GM12878 (cell line): Measurements from ENCODE around the gene SLC12A3. TPM values are rescaled to one million over a fixed set of nuclear protein-coding genes. Genes with fewer than 3 reads are reported as not detected.

ENCODE experiments used
- ATAC-seq: fragments of 200-7000 bp; cut with Tn5 transposase; 3 replicates; pipeline ENCODE4 v1.9.1; 2020; ENCODE audit warnings: mild to moderate bottlenecking, moderate library complexity
- BruUV-seq: library from RNA; stranded (reverse); fragments of 400-500 nt; replicated peaks from 2 replicates; lab custom pipeline; 2021; lab: Mats Ljungman, UMichigan
- CTCF ChIA-PET: fragments of 300-600 bp; sonication (Branson Sonifier 250); formaldehyde crosslinking; extraction: SDS; loops from one replicate; lab custom pipeline; 2021; ENCODE audit warnings: inconsistent platforms; lab: Yijun Ruan, JAX
- POLR2A ChIA-PET: fragments of 350-600 bp; formaldehyde crosslinking; extraction: SDS; loops from one replicate; lab custom pipeline; 2021; ENCODE audit warnings: inconsistent platforms; lab: Charles Lee
- RAD21 ChIA-PET: fragments of 300-600 bp; sonication (Branson Sonifier 250); formaldehyde crosslinking; loops from one replicate; lab custom pipeline; 2023; ENCODE audit warnings: antibody characterized with exemption; ENCODE audit not compliant: unreplicated experiment; lab: Charles Lee
- SMC1A ChIA-PET: fragments of 300-600 bp; sonication (Branson Sonifier 250); formaldehyde crosslinking; loops from one replicate; lab custom pipeline; 2023; ENCODE audit not compliant: unreplicated experiment, uncharacterized antibody; lab: Charles Lee
- DNase-seq: peaks from one replicate; pipeline ENCODE4 v3.0.0-alpha.2; 2011; ENCODE audit warnings: low read depth, low spot score
- FAIRE-seq: peaks from 3 replicates; lab custom pipeline; 2011; peaks lifted over from hg19 to GRCh38; lab: Jason Lieb, UNC
- H2AFZ ChIP-seq: 2 replicates; pipeline ENCODE4 v1.6.0; 2011; ENCODE audit warnings: low read depth, low read length, control low read depth; ENCODE audit not compliant: control insufficient read depth
- H3K27ac ChIP-seq: 2 replicates; pipeline ENCODE4 v1.5.1; 2011; ENCODE audit warnings: control low read depth; ENCODE audit not compliant: control insufficient read depth, insufficient read depth
- H3K27me3 ChIP-seq, 2 experiments: replicated peaks in 1 of 2; 2 replicates each; pipeline versions ENCODE4 v1.6.0 to v1.6.1; 2011; ENCODE audit warnings: low read length in 1 of 2; ENCODE audit not compliant: control insufficient read depth in 2 of 2, insufficient read depth in 2 of 2
- H3K36me3 ChIP-seq, 2 experiments: 2 replicates each; pipeline ENCODE4 v1.5.1; 2011; ENCODE audit warnings: low read length in 1 of 2; ENCODE audit not compliant: control insufficient read depth in 2 of 2, insufficient read depth in 2 of 2
- H3K4me1 ChIP-seq: 2 replicates; pipeline ENCODE4 v1.6.1; 2011; ENCODE audit warnings: mild to moderate bottlenecking, low read length, moderate library complexity, mixed read lengths; ENCODE audit not compliant: control insufficient read depth, insufficient read depth
- H3K4me2 ChIP-seq: 2 replicates; pipeline ENCODE4 v1.6.0; 2011; ENCODE audit warnings: control low read depth; ENCODE audit not compliant: control insufficient read depth, insufficient read depth
- H3K4me3 ChIP-seq: fragments of 200-600 bp; sonication (generic); 2 replicates; pipeline ENCODE4 v1.5.1; 2016
- H3K79me2 ChIP-seq: 2 replicates; pipeline ENCODE4 v1.6.0; 2011; ENCODE audit warnings: low read length; ENCODE audit not compliant: control insufficient read depth, insufficient read depth
- H3K9ac ChIP-seq: 2 replicates; pipeline ENCODE4 v1.8.0; 2011; ENCODE audit warnings: low read length, control low read depth, mixed read lengths; ENCODE audit not compliant: control insufficient read depth, insufficient read depth
- H3K9me3 ChIP-seq: replicated peaks from 3 replicates; pipeline ENCODE4 v1.5.1; 2011; ENCODE audit warnings: mild to moderate bottlenecking, low read length; ENCODE audit not compliant: control insufficient read depth, insufficient read depth
- H4K20me1 ChIP-seq: 2 replicates; pipeline ENCODE4 v1.6.0; 2011; ENCODE audit not compliant: control insufficient read depth, insufficient read depth
- BCL11A ChIP-seq: IDR thresholded peaks from 2 replicates; pipeline ENCODE4 v1.6.1; 2011; ENCODE audit warnings: low read depth, low read length
- BCLAF1 ChIP-seq: fragments of 450-650 bp; IDR thresholded peaks from 2 replicates; pipeline ENCODE4 v1.6.1; 2017; ENCODE audit warnings: antibody characterized with exemption, mild to moderate bottlenecking, moderate library complexity
- CBX3 ChIP-seq: fragments of 200-600 bp; sonication (generic); IDR thresholded peaks from 2 replicates; pipeline ENCODE4 v1.6.1; 2016; ENCODE audit warnings: low read depth, borderline replicate concordance
- CEBPB ChIP-seq, 2 experiments: fragments of 150-350 bp in 1 of 2; IDR thresholded peaks; 2 replicates each; pipeline ENCODE4 v1.6.1; 2012 to 2014; ENCODE audit warnings: low read depth in 2 of 2, low read length in 2 of 2, borderline replicate concordance in 1 of 2, inconsistent platforms in 1 of 2
- CHD4 ChIP-seq: fragments of 200-600 bp; sonication (generic); IDR thresholded peaks from 2 replicates; pipeline ENCODE4 v1.6.1; 2016; ENCODE audit warnings: mild to moderate bottlenecking
- EGR1 ChIP-seq, 2 experiments: IDR thresholded peaks; 1 replicate in 1 of 2; 2 replicates in 1 of 2; pipeline ENCODE4 v1.6.1; 2011 to 2012; ENCODE audit warnings: low read depth in 2 of 2, low read length in 2 of 2, borderline replicate concordance in 1 of 2, mild to moderate bottlenecking in 1 of 2, moderate library complexity in 1 of 2
- EP300 ChIP-seq, 2 experiments: fragments of 150-350 bp in 1 of 2; IDR thresholded peaks; 2 replicates each; pipeline ENCODE4 v1.6.1; 2011 to 2012; ENCODE audit warnings: low read depth in 2 of 2, low read length in 2 of 2, borderline replicate concordance in 1 of 2, improper control_type of control experiment in 1 of 2, inconsistent platforms in 1 of 2; ENCODE audit not compliant: control insufficient read depth in 1 of 2
- ETV6 ChIP-seq, 2 experiments: fragments of 450-650 bp in 1 of 2; IDR thresholded peaks in 1 of 2; conservative IDR thresholded peaks in 1 of 2; 2 replicates each; pipeline ENCODE4 v1.6.1; 2014; ENCODE audit warnings: antibody characterized with exemption in 1 of 2, borderline replicate concordance in 1 of 2, low read depth in 1 of 2, mild to moderate bottlenecking in 1 of 2, moderate library complexity in 1 of 2
- MXI1 ChIP-seq: fragments of 150-350 bp; IDR thresholded peaks from 2 replicates; pipeline ENCODE4 v1.6.1; 2011; ENCODE audit warnings: low read depth, mild to moderate bottlenecking, inconsistent platforms, low read length, improper control_type of control experiment
- NKRF ChIP-seq: fragments of 450-650 bp; conservative IDR thresholded peaks from 2 replicates; pipeline ENCODE4 v1.6.1; 2017; ENCODE audit warnings: mild to moderate bottlenecking, moderate library complexity
- POLR2AphosphoS2 ChIP-seq: IDR thresholded peaks from 2 replicates; pipeline ENCODE4 v1.6.1; 2011; ENCODE audit warnings: low read depth, mild to moderate bottlenecking, low read length, improper control_type of control experiment, moderate library complexity
- RFX5 ChIP-seq: IDR thresholded peaks from 2 replicates; pipeline ENCODE4 v1.6.1; 2011; ENCODE audit warnings: low read depth, low read length, improper control_type of control experiment
- SIX5 ChIP-seq: IDR thresholded peaks from 2 replicates; pipeline ENCODE4 v1.6.1; 2011; ENCODE audit warnings: mild to moderate bottlenecking, low read depth, low read length, moderate library complexity; ENCODE audit not compliant: severe bottlenecking
- SMAD1 ChIP-seq: fragments of 450-650 bp; IDR thresholded peaks from 2 replicates; pipeline ENCODE4 v1.6.1; 2018; ENCODE audit warnings: mild to moderate bottlenecking, low read depth; ENCODE audit not compliant: partially characterized antibody
- TARDBP ChIP-seq: IDR thresholded peaks from 2 replicates; pipeline ENCODE4 v1.6.1; 2016; ENCODE audit warnings: borderline replicate concordance
- TCF12 ChIP-seq: IDR thresholded peaks from 2 replicates; pipeline ENCODE4 v1.6.1; 2011; ENCODE audit warnings: low read depth, mild to moderate bottlenecking, low read length
- USF1 ChIP-seq: IDR thresholded peaks from 2 replicates; pipeline ENCODE4 v1.6.1; 2011; ENCODE audit warnings: borderline replicate concordance, low read depth, mild to moderate bottlenecking, moderate library complexity, mixed read lengths, low read length; ENCODE audit not compliant: insufficient read depth; ENCODE audit errors: extremely low read length
- YBX1 ChIP-seq: fragments of 450-650 bp; IDR thresholded peaks from 2 replicates; pipeline ENCODE4 v1.6.1; 2016; ENCODE audit warnings: antibody characterized with exemption
- WGBS: methylation state at CpG from one replicate; pipeline ENCODE4 v1.1.6; 2016; ENCODE audit warnings: low lambda C conversion rate; ENCODE audit not compliant: insufficient replicate concordance, insufficient coverage; ENCODE audit errors: missing lambda C conversion rate; 5-methylcytosine and 5-hydroxymethylcytosine counted together
- in situ Hi-C: fragments of 300-500 bp; cut with MboI; formaldehyde crosslinking; loops from 9 replicates; pipeline ENCODE4 v1.14.3; 2018; ENCODE audit warnings: mixed read lengths
- intact Hi-C: fragments of 100-400 bp; cut with micrococcal nuclease; formaldehyde crosslinking; loops from one replicate; pipeline ENCODE4 v1.14.2; 2022; ENCODE audit not compliant: unreplicated experiment
- polyA plus RNA-seq, 11 experiments: library from polyadenylated mRNA; depleted of rRNA in 4 of 11; unstranded in 6 of 11; stranded (reverse) in 5 of 11; fragments of >200 nt; fragmentation: Nextera tagmentation in 4 of 11; fragmentation: Illumina TruSeq in 1 of 11; extraction: Ambion mirVana in 4 of 11; extraction: Trizol in 1 of 11; gene quantifications; 1 replicate in 1 of 11; 2 replicates in 10 of 11; pipeline versions ENCODE4 v1.2.1 to v1.2.3, GENCODE V29; 2011 to 2016; ENCODE audit warnings: inconsistent platforms in 2 of 11, missing spikeins in 2 of 11, low read depth in 1 of 11
- total RNA-seq, 4 experiments: library from RNA; depleted of rRNA in 3 of 4; stranded (reverse); fragments of >200 nt in 3 of 4; fragmentation: Illumina TruSeq in 1 of 4; extraction: Trizol in 1 of 4; gene quantifications; 2 replicates each; pipeline versions ENCODE4 v1.2.1 to v1.2.3, GENCODE V29; 2013 to 2021

SLC12A3 gene
- total and polyA plus RNA-seq, 10 of the 15 experiments (the other 5 are each of a cell fraction or from before 2014, with no cell fraction given): 0.05 to 6.3 (median 3.1) TPM

- H3K4me1 ChIP-seq: no peaks in the 10 kb centered on the region
- no TSS peak for BruUV-seq
- DNase-seq (no peak), ATAC-seq (no peak), FAIRE-seq (no peak)
- H3K36me3 ChIP-seq: peaks cover 10 to 14% of the 10 kb centered on the region in 2 experiments; a peak in 3 of 4 replicates
- H3K4me3 ChIP-seq: no peak overlapping the region
- no peak overlapping the region for H3K4me2 ChIP-seq
- H3K27me3 ChIP-seq: no peaks in the 10 kb centered on the region
- RAD21 ChIA-PET: no interaction called here
- SMC1A ChIA-PET: interaction anchor here (1.0 to 2.4 kb wide), 4 partner anchors 8 to 257 kb away, joined by 3 to 10 read pairs (median 4); no protein-coding TSS in a partner anchor
- H3K79me2 ChIP-seq: no peaks in the 10 kb centered on the region
- no peak overlapping the region for H3K27ac ChIP-seq
- no peaks in the 10 kb centered on the region for H3K9me3 ChIP-seq
- H3K9ac ChIP-seq: no peak overlapping the region
- WGBS: 94% methylated on average over 9 of the region's 9 CpGs
- CTCF ChIA-PET: interaction anchor here (1.1 to 1.6 kb wide), 5 partner anchors 9 to 30 kb away, joined by 3 to 4 read pairs (median 3); no protein-coding TSS in a partner anchor
- POLR2A ChIA-PET: no interaction called here
- intact Hi-C loops: no loop called here
- no peak overlapping the region for H2AFZ ChIP-seq
- in situ Hi-C loops: no loop called here
- H4K20me1 ChIP-seq: no peaks in the 10 kb centered on the region
- TF ChIP-seq CBX3: no peak
- TF ChIP-seq BCL11A: no peak
- no peak for TF ChIP-seq TARDBP
- TF ChIP-seq ETV6 (conservative IDR thresholded peaks at IDR 0.05 in 1 of 2, IDR thresholded peaks at IDR 0.05 in 1 of 2; ENCODE audit: borderline replicate concordance in 1 of 2, low read depth in 1 of 2): no peak
- no peak for TF ChIP-seq BCLAF1
- TF ChIP-seq SIX5: no peak
- TF ChIP-seq MXI1: no peak
- no peak for TF ChIP-seq EP300 (IDR thresholded peaks at IDR 0.05; ENCODE audit: borderline replicate concordance in 1 of 2, control insufficient read depth in 1 of 2, low read depth in 2 of 2, low read length in 2 of 2)
- TF ChIP-seq RFX5: no peak
- TF ChIP-seq USF1: no peak
- no peak for TF ChIP-seq SMAD1
- TF ChIP-seq CEBPB (IDR thresholded peaks at IDR 0.05; ENCODE audit: borderline replicate concordance in 1 of 2, low read depth in 2 of 2, low read length in 2 of 2): no peak
- no peak for TF ChIP-seq CHD4
- TF ChIP-seq NKRF: no peak
- TF ChIP-seq EGR1 (IDR thresholded peaks at IDR 0.05; ENCODE audit: borderline replicate concordance in 1 of 2, low read depth in 2 of 2, low read length in 2 of 2): no peak
- no peak for TF ChIP-seq YBX1
- TF ChIP-seq POLR2AphosphoS2: no peak
- no peak for TF ChIP-seq TCF12
Measured at GRCh38 chr16:56838622-56839337, 26.2 kb upstream of the SLC12A3 start.
